K562 (cell line): Measurements from ENCODE around the gene C21orf58. TPM values are rescaled to one million over a fixed set of nuclear protein-coding genes. Genes with fewer than 3 reads are reported as not detected.

Experiments
- CHD7 ChIP-seq: fragments of 200-600 bp; sonication (generic); IDR thresholded peaks from one replicate; pipeline ENCODE4 v1.6.1; 2012; ENCODE audit warnings: mild to moderate bottlenecking, low read depth, low read length, inconsistent platforms
- HEY1 ChIP-seq: fragments of 250-450 bp; sonication (Bioruptor Pico); IDR thresholded peaks from 2 replicates; pipeline ENCODE4 v1.5.0; 2020; ENCODE audit warnings: mild to moderate bottlenecking, moderate library complexity, borderline replicate concordance
- MCM2 ChIP-seq: fragments of 450-650 bp; IDR thresholded peaks from 2 replicates; pipeline ENCODE4 v1.6.1; 2017; ENCODE audit warnings: low read depth, mild to moderate bottlenecking
- MTA2 ChIP-seq: fragments of 450-650 bp; IDR thresholded peaks from 2 replicates; pipeline ENCODE4 v1.6.1; 2016; ENCODE audit warnings: low read depth
- NUFIP1 ChIP-seq: fragments of 450-650 bp; IDR thresholded peaks from 2 replicates; pipeline ENCODE4 v1.6.1; 2018; ENCODE audit not compliant: partially characterized antibody
- RAD21 ChIP-seq, 2 experiments: fragments of 250-450 bp in 1 of 2; fragments of 450-650 bp in 1 of 2; sonication (Bioruptor Pico) in 1 of 2; formaldehyde crosslinking in 1 of 2; IDR thresholded peaks in 1 of 2; conservative IDR thresholded peaks in 1 of 2; 2 replicates each; pipeline versions ENCODE4 v1.4.0 to v1.8.0; 2020 to 2022; ENCODE audit warnings: mild to moderate bottlenecking in 2 of 2, moderate library complexity in 1 of 2
- RBM39 ChIP-seq: fragments of 200-400 bp; formaldehyde crosslinking; optimal IDR thresholded peaks from 2 replicates; pipeline ENCODE3; 2018; ENCODE audit warnings: low read depth, low read length
- RFX5 ChIP-seq: IDR thresholded peaks from 2 replicates; pipeline ENCODE4 v1.6.1; 2011; ENCODE audit warnings: low read depth, mild to moderate bottlenecking, improper control_type of control experiment, low read length
- SRSF3 ChIP-seq: fragments of 200-400 bp; formaldehyde crosslinking; IDR thresholded peaks from 2 replicates; pipeline ENCODE4 v1.6.1; 2016; ENCODE audit warnings: mild to moderate bottlenecking, low read length, moderate library complexity; ENCODE audit not compliant: insufficient read depth
- TAF15 ChIP-seq: fragments of 200-400 bp; formaldehyde crosslinking; IDR thresholded peaks from 2 replicates; pipeline ENCODE4 v1.6.1; 2017; ENCODE audit warnings: mild to moderate bottlenecking, low read depth, low read length, moderate library complexity
- THRAP3 ChIP-seq: fragments of 450-650 bp; IDR thresholded peaks from 2 replicates; pipeline ENCODE4 v1.6.1; 2016; ENCODE audit warnings: mild to moderate bottlenecking, inconsistent platforms, borderline replicate concordance
- U2AF1 ChIP-seq: fragments of 200-400 bp; formaldehyde crosslinking; optimal IDR thresholded peaks from 2 replicates; pipeline ENCODE3; 2017; ENCODE audit warnings: mild to moderate bottlenecking, low read depth, low read length, moderate library complexity
- ZNF780A ChIP-seq: fragments of 250-450 bp; sonication (Bioruptor Pico); IDR thresholded peaks from 2 replicates; pipeline ENCODE4 v1.5.0; 2021; ENCODE audit warnings: mild to moderate bottlenecking
- polyA plus RNA-seq, 8 experiments: library from polyadenylated mRNA; depleted of rRNA in 4 of 8; stranded (reverse) in 5 of 8; unstranded in 3 of 8; fragments of >200 nt; fragmentation: Nextera tagmentation in 2 of 8; fragmentation: Illumina TruSeq in 1 of 8; extraction: Ambion mirVana in 2 of 8; extraction: Trizol in 1 of 8; gene quantifications; 2 replicates each; pipeline versions ENCODE4 v1.2.1 to v1.2.3, GENCODE V29; 2011 to 2014; ENCODE audit warnings: inconsistent platforms in 1 of 8, missing spikeins in 1 of 8
- total RNA-seq, 7 experiments: library from RNA; depleted of rRNA in 6 of 7; stranded (reverse); fragments of >200 nt in 6 of 7; fragmentation: Illumina TruSeq in 2 of 7; extraction: Trizol in 2 of 7; gene quantifications; 2 replicates each; pipeline versions ENCODE4 v1.2.1 to v1.2.3, GENCODE V29; 2011 to 2021; ENCODE audit warnings: low replicate concordance in 1 of 7
- TF ChIP-seq, protein P1 (sequence below): IDR thresholded peaks from 2 replicates; pipeline ENCODE4 v1.6.1; 2016; ENCODE audit warnings: missing genetic modification characterization, missing compliant biosample characterization
- TF ChIP-seq, protein P2 (sequence below): fragments of 450-650 bp; IDR thresholded peaks from one replicate; pipeline ENCODE4 v1.6.1; 2018; ENCODE audit warnings: mild to moderate bottlenecking, moderate library complexity; ENCODE audit not compliant: partially characterized antibody

The C21orf58 gene
- total and polyA plus RNA-seq, 9 of the 15 experiments (the other 6 are each of a cell fraction or from before 2014, with no cell fraction given), result 1.2 to 30.5 (median 12.4) TPM

DNA sequence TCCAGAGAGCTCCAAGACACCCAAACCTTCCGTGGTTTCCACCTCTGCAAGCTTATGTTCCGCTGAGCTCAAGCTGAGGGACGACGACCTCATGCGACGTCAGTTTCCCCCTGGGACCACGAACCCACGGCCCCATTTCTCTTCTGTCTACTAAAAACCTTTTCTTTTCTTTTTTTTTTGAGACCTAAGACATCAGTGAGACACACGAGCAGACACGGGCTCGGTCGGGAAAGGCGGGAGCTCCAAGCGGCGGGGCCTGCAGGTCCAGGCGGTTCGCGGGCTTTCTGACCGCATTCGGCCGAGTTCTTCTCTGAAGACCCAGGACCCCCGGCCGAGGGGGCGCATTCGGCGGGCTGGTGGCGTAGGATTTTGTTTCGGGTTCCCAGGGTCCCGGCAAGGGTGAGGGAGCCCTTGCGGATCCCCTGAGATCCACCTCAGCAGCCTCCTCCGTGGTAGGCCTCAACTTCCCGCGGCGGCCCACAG is 402 bp downstream of the C21orf58 start (continued):
- TF ChIP-seq CHD7, result no peak
- TF ChIP-seq, protein P1, sequence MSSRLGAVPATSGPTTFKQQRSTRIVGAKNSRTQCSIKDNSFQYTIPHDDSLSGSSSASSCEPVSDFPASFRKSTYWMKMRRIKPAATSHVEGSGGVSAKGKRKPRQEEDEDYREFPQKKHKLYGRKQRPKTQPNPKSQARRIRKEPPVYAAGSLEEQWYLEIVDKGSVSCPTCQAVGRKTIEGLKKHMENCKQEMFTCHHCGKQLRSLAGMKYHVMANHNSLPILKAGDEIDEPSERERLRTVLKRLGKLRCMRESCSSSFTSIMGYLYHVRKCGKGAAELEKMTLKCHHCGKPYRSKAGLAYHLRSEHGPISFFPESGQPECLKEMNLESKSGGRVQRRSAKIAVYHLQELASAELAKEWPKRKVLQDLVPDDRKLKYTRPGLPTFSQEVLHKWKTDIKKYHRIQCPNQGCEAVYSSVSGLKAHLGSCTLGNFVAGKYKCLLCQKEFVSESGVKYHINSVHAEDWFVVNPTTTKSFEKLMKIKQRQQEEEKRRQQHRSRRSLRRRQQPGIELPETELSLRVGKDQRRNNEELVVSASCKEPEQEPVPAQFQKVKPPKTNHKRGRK, result no peak
- no peak for TF ChIP-seq MTA2
- no peak for TF ChIP-seq HEY1 (CRISPR knock-in tag)
- no peak for TF ChIP-seq MCM2
- TF ChIP-seq ZNF780A (CRISPR knock-in tag), result no peak
- no peak for TF ChIP-seq RAD21 (CRISPR knock-in tag; conservative IDR thresholded peaks at IDR 0.05 in 1 of 2, IDR thresholded peaks at IDR 0.05 in 1 of 2)
- TF ChIP-seq THRAP3, result no peak
- TF ChIP-seq, protein P2, sequence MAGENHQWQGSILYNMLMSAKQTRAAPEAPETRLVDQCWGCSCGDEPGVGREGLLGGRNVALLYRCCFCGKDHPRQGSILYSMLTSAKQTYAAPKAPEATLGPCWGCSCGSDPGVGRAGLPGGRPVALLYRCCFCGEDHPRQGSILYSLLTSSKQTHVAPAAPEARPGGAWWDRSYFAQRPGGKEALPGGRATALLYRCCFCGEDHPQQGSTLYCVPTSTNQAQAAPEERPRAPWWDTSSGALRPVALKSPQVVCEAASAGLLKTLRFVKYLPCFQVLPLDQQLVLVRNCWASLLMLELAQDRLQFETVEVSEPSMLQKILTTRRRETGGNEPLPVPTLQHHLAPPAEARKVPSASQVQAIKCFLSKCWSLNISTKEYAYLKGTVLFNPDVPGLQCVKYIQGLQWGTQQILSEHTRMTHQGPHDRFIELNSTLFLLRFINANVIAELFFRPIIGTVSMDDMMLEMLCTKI, result no peak
- TF ChIP-seq RBM39, result no peak
- no peak for TF ChIP-seq U2AF1
- peak; percentile 97 for TF ChIP-seq SRSF3
- TF ChIP-seq NUFIP1, result no peak
- no peak for TF ChIP-seq TAF15
- no peak for TF ChIP-seq RFX5
